GM23338 (cell line): ENCODE measurements around the gene ZBTB46. TPM values are rescaled to one million over a fixed set of nuclear protein-coding genes. Genes with fewer than 3 reads are reported as not detected.

Experiments used
- ATAC-seq: fragments of 200-7000 bp; cut with Tn5 transposase; 3 replicates; pipeline ENCODE4 v1.9.1; 2020
- DNase-seq: peaks from one replicate; pipeline ENCODE4 v3.0.0-alpha.2; 2015; ENCODE audit warnings: low spot score
- H2AFZ ChIP-seq: fragments of 200-600 bp; sonication (generic); 2 replicates; pipeline ENCODE4 v1.8.0; 2016; ENCODE audit warnings: antibody characterized with exemption, mild to moderate bottlenecking, moderate library complexity
- H3F3A ChIP-seq: fragments of 200-600 bp; sonication (generic); replicated peaks from 2 replicates; pipeline ENCODE4 v1.8.0; 2017; ENCODE audit warnings: antibody characterized with exemption, mixed run types, low read depth
- H3K27ac ChIP-seq: fragments of 200-600 bp; sonication (generic); 2 replicates; pipeline ENCODE4 v1.6.1; 2016; ENCODE audit warnings: low read depth
- H3K27me3 ChIP-seq: fragments of 200-600 bp; sonication (generic); 2 replicates; pipeline ENCODE4 v1.8.0; 2016; ENCODE audit warnings: mild to moderate bottlenecking, mixed run types, moderate library complexity; ENCODE audit not compliant: insufficient read depth
- H3K36me3 ChIP-seq: fragments of 200-600 bp; sonication (generic); 2 replicates; pipeline ENCODE4 v1.8.0; 2016; ENCODE audit warnings: mild to moderate bottlenecking; ENCODE audit not compliant: insufficient read depth
- H3K4me1 ChIP-seq: fragments of 200-600 bp; sonication (generic); 2 replicates; pipeline ENCODE4 v1.8.0; 2016; ENCODE audit warnings: mild to moderate bottlenecking, moderate library complexity; ENCODE audit not compliant: insufficient read depth
- H3K4me2 ChIP-seq: fragments of 200-600 bp; sonication (generic); 2 replicates; pipeline ENCODE4 v1.7.1; 2017; ENCODE audit warnings: mixed run types
- H3K4me3 ChIP-seq: fragments of 200-600 bp; sonication (generic); 2 replicates; pipeline ENCODE4 v1.6.1; 2016; ENCODE audit warnings: mixed run types
- H3K79me2 ChIP-seq: fragments of 200-600 bp; sonication (generic); replicated peaks from 2 replicates; pipeline ENCODE4 v1.8.0; 2017; ENCODE audit warnings: mild to moderate bottlenecking; ENCODE audit not compliant: insufficient read depth
- H3K9me2 ChIP-seq: fragments of 200-600 bp; sonication (generic); 2 replicates; pipeline ENCODE4 v1.8.0; 2017; ENCODE audit not compliant: insufficient read depth
- H4K20me1 ChIP-seq: fragments of 200-600 bp; sonication (generic); replicated peaks from 2 replicates; pipeline ENCODE4 v1.8.0; 2017; ENCODE audit warnings: mild to moderate bottlenecking; ENCODE audit not compliant: insufficient read depth
- H3K27ac Mint-ChIP-seq: 2 replicates; pipeline ENCODE4 v1.8.0; 2020; ENCODE audit warnings: inconsistent platforms, mild to moderate bottlenecking, moderate library complexity, mixed read lengths
- H3K27me3 Mint-ChIP-seq: 3 replicates; pipeline ENCODE4 v1.8.0; 2022; ENCODE audit warnings: low read depth, mild to moderate bottlenecking, moderate library complexity, mixed read lengths, inconsistent platforms; ENCODE audit not compliant: insufficient read depth, poor library complexity
- H3K36me3 Mint-ChIP-seq: 3 replicates; pipeline ENCODE4 v1.8.0; 2021; ENCODE audit warnings: low read depth, mild to moderate bottlenecking, inconsistent platforms, moderate library complexity, mixed read lengths
- H3K4me1 Mint-ChIP-seq: 3 replicates; pipeline ENCODE4 v1.8.0; 2020; ENCODE audit warnings: mild to moderate bottlenecking, inconsistent platforms, mixed read lengths
- H3K4me3 Mint-ChIP-seq: 3 replicates; pipeline ENCODE4 v1.8.0; 2021; ENCODE audit warnings: moderate library complexity, mild to moderate bottlenecking, inconsistent platforms, mixed read lengths
- H3K9me3 Mint-ChIP-seq: 3 replicates; pipeline ENCODE4 v1.8.0; 2020; ENCODE audit warnings: moderate library complexity, mild to moderate bottlenecking, inconsistent platforms, mixed read lengths
- CTCF ChIP-seq, 2 experiments: fragments of 200-600 bp in 1 of 2; sonication (generic) in 1 of 2; conservative IDR thresholded peaks; 2 replicates each; pipeline versions ENCODE4 v1.5.1 to v1.6.1; 2016 to 2017; ENCODE audit warnings: antibody characterized with exemption in 2 of 2, low read depth in 2 of 2, mild to moderate bottlenecking in 2 of 2, moderate library complexity in 1 of 2
- EZH2 ChIP-seq: fragments of 200-600 bp; sonication (generic); IDR thresholded peaks from one replicate; pipeline ENCODE4 v1.8.0; 2017; ENCODE audit warnings: antibody characterized with exemption, mild to moderate bottlenecking, low read depth; ENCODE audit not compliant: unreplicated experiment
- JUNB ChIP-seq: IDR thresholded peaks from one replicate; pipeline ENCODE4 v1.6.1; 2016; ENCODE audit warnings: antibody characterized with exemption; ENCODE audit not compliant: unreplicated experiment
- POLR2AphosphoS5 ChIP-seq: IDR thresholded peaks from 2 replicates; pipeline ENCODE4 v1.6.1; 2016; ENCODE audit warnings: antibody characterized with exemption, low read depth
- REST ChIP-seq: IDR thresholded peaks from one replicate; pipeline ENCODE4 v1.6.1; 2018; ENCODE audit warnings: antibody characterized with exemption; ENCODE audit not compliant: unreplicated experiment
- STAT1 ChIP-seq: IDR thresholded peaks from one replicate; pipeline ENCODE4 v1.6.1; 2016; ENCODE audit warnings: antibody characterized with exemption; ENCODE audit not compliant: unreplicated experiment
- ZNF114 ChIP-seq: fragments of 250-450 bp; sonication (Bioruptor Pico); IDR thresholded peaks from 2 replicates; pipeline ENCODE4 v1.5.0; 2020; ENCODE audit warnings: mild to moderate bottlenecking, moderate library complexity
- ZNF331 ChIP-seq: fragments of 250-450 bp; sonication (Bioruptor Pico); IDR thresholded peaks from 2 replicates; pipeline ENCODE4 v1.5.0; 2020; ENCODE audit warnings: low read depth, mild to moderate bottlenecking, moderate library complexity
- ZNF462 ChIP-seq: fragments of 250-450 bp; sonication (Bioruptor Pico); IDR thresholded peaks from 2 replicates; pipeline ENCODE4 v1.5.0; 2020; ENCODE audit warnings: mild to moderate bottlenecking, moderate library complexity
- polyA plus RNA-seq: library from polyadenylated mRNA; unstranded; fragments of >200 nt; fragmentation: Nextera tagmentation; extraction: Ambion mirVana; gene quantifications from 2 replicates; pipeline ENCODE4 v1.2.1, GENCODE V29; 2016
- total RNA-seq: library from RNA; depleted of rRNA; stranded (reverse); fragments of >200 nt; shearing (Covaris generic); gene quantifications from 2 replicates; pipeline ENCODE4 v1.2.3, GENCODE V29; 2014

The ZBTB46 gene
- total and polyA plus RNA-seq, 2 experiments from 2014 or later, result 3.2 to 26.9 TPM

- Histone ChIP-seq H3K27me3 (no peaks in the 10 kb centered on the region), H3K27ac (peak overlapping the region; percentile 92), H3F3A (peaks cover 14% of the 10 kb centered on the region), H2AFZ (no peak overlapping the region), H3K4me2 (peak overlapping the region; percentile 88), H3K4me1 (peaks cover 35% of the 10 kb centered on the region), H3K36me3 (no peaks in the 10 kb centered on the region), H3K79me2 (no peaks in the 10 kb centered on the region), H3K9me2 (no peaks in the 10 kb centered on the region), H3K4me3 (peak overlapping the region; percentile 55), H4K20me1 (no peaks in the 10 kb centered on the region)
- DNase-seq, result no peak
- H3K4me3 Mint-ChIP-seq, result no peak overlapping the region
- no peak for ATAC-seq
- H3K9me3 Mint-ChIP-seq, result no peaks in the 10 kb centered on the region
- no peaks in the 10 kb centered on the region; the same call in 2 of the 3 replicates for H3K36me3 Mint-ChIP-seq
- H3K27me3 Mint-ChIP-seq, result peaks cover 20% of the 10 kb centered on the region
- no peak for TF ChIP-seq ZNF331 (CRISPR knock-in tag)
- TF ChIP-seq CTCF (conservative IDR thresholded peaks at IDR 0.05; ENCODE audit: low read depth in 2 of 2), result no peak
- TF ChIP-seq POLR2AphosphoS5, result no peak; the same call in 1 of the 2 replicates
- no peak for TF ChIP-seq STAT1
- no peak for TF ChIP-seq REST
- no peak for TF ChIP-seq ZNF462
- TF ChIP-seq ZNF114 (CRISPR knock-in tag), result no peak
- TF ChIP-seq JUNB, result no peak
- no peak for TF ChIP-seq EZH2
- H3K27ac Mint-ChIP-seq, result no peak overlapping the region
- H3K4me1 Mint-ChIP-seq, result peaks cover 23% of the 10 kb centered on the region
Measured at GRCh38 chr20:63846888-63847236, 15.8 kb upstream of the ZBTB46 start.
